ENCODE data around the gene RTN4RL1. TPM values are rescaled to one million over a fixed set of nuclear protein-coding genes. Genes with fewer than 3 reads are reported as not detected.

The RTN4RL1 gene
- total and polyA plus RNA-seq, 2 donors from 2014 or later = 2.0 to 10.7 TPM

DNA sequence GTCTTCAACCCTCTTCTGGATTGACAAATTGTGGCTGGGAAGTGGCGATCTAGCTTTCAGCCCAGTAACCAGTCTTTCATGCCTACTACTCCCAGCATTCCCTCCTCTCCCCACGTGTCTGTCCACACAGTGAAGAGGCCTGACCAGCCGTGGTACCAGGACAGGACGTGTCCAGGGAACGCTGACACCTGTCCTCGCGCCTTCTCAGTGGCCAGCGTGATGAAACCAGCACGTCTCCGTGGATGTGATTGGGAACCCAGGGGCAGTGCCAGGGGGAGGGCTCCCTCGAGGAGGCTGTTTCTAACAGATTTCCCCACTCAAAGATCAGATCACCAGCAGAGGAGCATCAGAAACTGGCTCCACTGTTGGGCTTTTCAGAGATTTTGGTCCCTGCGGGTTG, 126.3 kb downstream of the RTN4RL1 start:
- Histone ChIP-seq H3K27me3 (ENCODE audit: control insufficient read depth, insufficient read depth, low read length) (peaks cover under 1% of the 10 kb centered on the region), H3K9me3 (ENCODE audit: control insufficient read depth in 2 of 3, insufficient read depth in 1 of 3, low read length in 3 of 3) (no peaks in the 10 kb centered on the region), H3K4me3 (ENCODE audit: low read length in 3 of 3) (no peak overlapping the region), H3K4me1 (ENCODE audit: control insufficient read depth in 2 of 3, insufficient read depth in 2 of 3, low read depth in 1 of 3, low read length in 3 of 3) (no peaks in the 10 kb centered on the region), H3K36me3 (ENCODE audit: control insufficient read depth in 2 of 3, insufficient read depth in 3 of 3, low read length in 3 of 3) (peaks cover 5 to 26% (median 22%) of the 10 kb centered on the region in 3 donors), H3K27ac (ENCODE audit: low read depth in 2 of 2, low read length in 2 of 2) (no peak overlapping the region), H3K9ac (ENCODE audit: low read length in 3 of 3) (no peak overlapping the region)
- intact Hi-C loops (cut with DNase I) = no loop called here
- TF ChIP-seq, protein P1, sequence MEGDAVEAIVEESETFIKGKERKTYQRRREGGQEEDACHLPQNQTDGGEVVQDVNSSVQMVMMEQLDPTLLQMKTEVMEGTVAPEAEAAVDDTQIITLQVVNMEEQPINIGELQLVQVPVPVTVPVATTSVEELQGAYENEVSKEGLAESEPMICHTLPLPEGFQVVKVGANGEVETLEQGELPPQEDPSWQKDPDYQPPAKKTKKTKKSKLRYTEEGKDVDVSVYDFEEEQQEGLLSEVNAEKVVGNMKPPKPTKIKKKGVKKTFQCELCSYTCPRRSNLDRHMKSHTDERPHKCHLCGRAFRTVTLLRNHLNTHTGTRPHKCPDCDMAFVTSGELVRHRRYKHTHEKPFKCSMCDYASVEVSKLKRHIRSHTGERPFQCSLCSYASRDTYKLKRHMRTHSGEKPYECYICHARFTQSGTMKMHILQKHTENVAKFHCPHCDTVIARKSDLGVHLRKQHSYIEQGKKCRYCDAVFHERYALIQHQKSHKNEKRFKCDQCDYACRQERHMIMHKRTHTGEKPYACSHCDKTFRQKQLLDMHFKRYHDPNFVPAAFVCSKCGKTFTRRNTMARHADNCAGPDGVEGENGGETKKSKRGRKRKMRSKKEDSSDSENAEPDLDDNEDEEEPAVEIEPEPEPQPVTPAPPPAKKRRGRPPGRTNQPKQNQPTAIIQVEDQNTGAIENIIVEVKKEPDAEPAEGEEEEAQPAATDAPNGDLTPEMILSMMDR (IDR thresholded peaks at IDR 0.05; ENCODE audit: borderline replicate concordance, extremely low read depth, insufficient read depth) = no peak
- DNase-seq (no peak), FAIRE-seq (no peak)

DNA sequence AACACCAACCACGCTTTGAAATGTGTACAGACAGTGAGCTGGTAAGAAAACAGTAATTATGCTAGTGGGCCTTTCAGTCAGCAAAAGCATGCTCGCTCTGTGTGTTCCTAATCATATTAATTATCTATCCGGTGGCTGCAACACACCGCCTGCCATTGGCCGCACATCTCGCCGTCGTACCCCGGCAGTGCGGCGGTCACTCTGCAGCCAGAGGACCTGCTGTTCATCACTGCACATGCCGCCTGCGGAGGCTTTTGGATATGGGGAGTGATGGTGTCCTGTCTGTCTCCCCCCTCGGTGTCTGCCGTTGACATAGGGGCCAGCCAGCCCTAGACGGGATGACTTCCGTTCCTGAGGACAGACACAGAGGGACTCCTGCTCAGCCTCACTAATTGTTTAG, 126.8 kb downstream of the RTN4RL1 start:
- Histone ChIP-seq H3K4me1 (ENCODE audit: control insufficient read depth in 2 of 3, insufficient read depth in 2 of 3, low read depth in 1 of 3, low read length in 3 of 3) (no peaks in the 10 kb centered on the region), H3K27ac (ENCODE audit: low read depth in 2 of 2, low read length in 2 of 2) (no peak overlapping the region), H3K9me3 (ENCODE audit: control insufficient read depth in 2 of 3, insufficient read depth in 1 of 3, low read length in 3 of 3) (no peaks in the 10 kb centered on the region), H3K4me3 (ENCODE audit: low read length in 3 of 3) (no peak overlapping the region), H3K27me3 (ENCODE audit: control insufficient read depth, insufficient read depth, low read length) (no peaks in the 10 kb centered on the region), H3K9ac (ENCODE audit: low read length in 3 of 3) (no peak overlapping the region), H3K36me3 (ENCODE audit: control insufficient read depth in 2 of 3, insufficient read depth in 3 of 3, low read length in 3 of 3) (peaks cover 5 to 31% (median 22%) of the 10 kb centered on the region in 3 donors)
- TF ChIP-seq, protein P1 (IDR thresholded peaks at IDR 0.05; ENCODE audit: borderline replicate concordance, extremely low read depth, insufficient read depth) = no peak
- DNase-seq (peak in 1 of 5 donors; percentile 48), FAIRE-seq (no peak)
- intact Hi-C loops (cut with DNase I) = no loop called here

DNA sequence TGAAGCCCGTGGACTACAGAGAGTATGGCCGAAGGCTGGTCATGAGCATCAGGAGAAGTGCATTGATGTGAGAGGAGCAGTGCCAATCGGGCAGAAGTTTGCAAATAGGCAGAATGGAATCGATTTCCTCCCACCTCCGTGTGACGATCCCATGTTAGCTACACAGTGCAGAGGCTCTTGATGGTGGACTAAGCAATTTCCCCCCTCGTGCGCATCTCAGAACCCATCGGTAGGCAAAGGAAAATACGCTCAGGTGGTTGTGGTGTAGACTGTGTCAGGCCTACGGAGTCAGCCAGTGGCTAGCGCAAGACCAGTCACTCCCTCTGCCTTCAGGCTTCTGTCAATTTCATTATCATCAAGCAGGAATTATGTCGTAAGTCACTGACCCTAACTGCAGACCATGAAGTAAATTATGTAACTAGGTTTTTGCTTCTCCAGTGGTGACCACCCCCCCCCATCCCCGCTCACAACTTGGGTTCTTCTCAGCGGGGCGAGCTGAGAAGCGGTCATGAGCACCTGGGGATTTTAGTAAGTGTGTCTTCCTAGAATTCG, 128.0 kb downstream of the RTN4RL1 start:
- intact Hi-C loops (cut with DNase I) = no loop called here
- H3K9me3 ChIP-seq (ENCODE audit: control insufficient read depth in 2 of 3, insufficient read depth in 1 of 3, low read length in 3 of 3) = no peaks in the 10 kb centered on the region
- no peaks in the 10 kb centered on the region for H3K27me3 ChIP-seq (ENCODE audit: control insufficient read depth, insufficient read depth, low read length)
- H3K4me1 ChIP-seq (ENCODE audit: control insufficient read depth in 2 of 3, insufficient read depth in 2 of 3, low read depth in 1 of 3, low read length in 3 of 3) = no peaks in the 10 kb centered on the region
- no peak overlapping the region for H3K27ac ChIP-seq (ENCODE audit: low read depth in 2 of 2, low read length in 2 of 2)
- FAIRE-seq (no peak), DNase-seq (no peak)
- H3K9ac ChIP-seq (ENCODE audit: low read length in 3 of 3) = no peak overlapping the region
- no peak overlapping the region for H3K4me3 ChIP-seq (ENCODE audit: low read length in 3 of 3)
- TF ChIP-seq, protein P1 (IDR thresholded peaks at IDR 0.05; ENCODE audit: borderline replicate concordance, extremely low read depth, insufficient read depth) = no peak
- H3K36me3 ChIP-seq (ENCODE audit: control insufficient read depth in 2 of 3, insufficient read depth in 3 of 3, low read length in 3 of 3) = peaks cover 5 to 34% (median 22%) of the 10 kb centered on the region in 3 donors
